GM12872 (cell line): Measurements from ENCODE around the gene ACTBL2.

ENCODE experiments used
- TF ChIP-seq, protein P1 (sequence below): IDR thresholded peaks from 3 replicates; pipeline ENCODE4 v1.5.1; 2011; ENCODE audit warnings: low read depth, mild to moderate bottlenecking, low read length, moderate library complexity; ENCODE audit not compliant: insufficient read depth

ACTBL2 gene

DNA sequence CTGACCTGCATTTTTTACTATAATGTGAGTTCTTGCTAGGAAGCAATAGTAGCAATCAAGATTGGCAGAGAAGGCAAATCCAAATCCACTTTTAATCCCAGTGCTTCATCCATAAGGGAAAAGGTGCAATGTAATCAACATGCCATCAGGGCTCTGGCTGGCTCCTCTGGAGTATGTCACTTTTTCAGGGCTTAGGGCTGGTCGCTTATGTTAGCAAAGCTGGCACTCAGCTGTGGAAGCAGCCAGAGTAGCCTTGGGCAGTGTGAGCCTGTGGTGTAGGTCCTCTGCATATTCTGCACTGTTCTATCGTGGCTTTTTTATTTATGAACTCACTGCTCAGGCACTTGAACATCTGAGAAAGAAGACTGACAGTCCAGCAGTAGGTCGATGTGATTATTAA is 16.1 kb downstream of the ACTBL2 start:
- TF ChIP-seq, protein P1, sequence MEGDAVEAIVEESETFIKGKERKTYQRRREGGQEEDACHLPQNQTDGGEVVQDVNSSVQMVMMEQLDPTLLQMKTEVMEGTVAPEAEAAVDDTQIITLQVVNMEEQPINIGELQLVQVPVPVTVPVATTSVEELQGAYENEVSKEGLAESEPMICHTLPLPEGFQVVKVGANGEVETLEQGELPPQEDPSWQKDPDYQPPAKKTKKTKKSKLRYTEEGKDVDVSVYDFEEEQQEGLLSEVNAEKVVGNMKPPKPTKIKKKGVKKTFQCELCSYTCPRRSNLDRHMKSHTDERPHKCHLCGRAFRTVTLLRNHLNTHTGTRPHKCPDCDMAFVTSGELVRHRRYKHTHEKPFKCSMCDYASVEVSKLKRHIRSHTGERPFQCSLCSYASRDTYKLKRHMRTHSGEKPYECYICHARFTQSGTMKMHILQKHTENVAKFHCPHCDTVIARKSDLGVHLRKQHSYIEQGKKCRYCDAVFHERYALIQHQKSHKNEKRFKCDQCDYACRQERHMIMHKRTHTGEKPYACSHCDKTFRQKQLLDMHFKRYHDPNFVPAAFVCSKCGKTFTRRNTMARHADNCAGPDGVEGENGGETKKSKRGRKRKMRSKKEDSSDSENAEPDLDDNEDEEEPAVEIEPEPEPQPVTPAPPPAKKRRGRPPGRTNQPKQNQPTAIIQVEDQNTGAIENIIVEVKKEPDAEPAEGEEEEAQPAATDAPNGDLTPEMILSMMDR = no peak

DNA sequence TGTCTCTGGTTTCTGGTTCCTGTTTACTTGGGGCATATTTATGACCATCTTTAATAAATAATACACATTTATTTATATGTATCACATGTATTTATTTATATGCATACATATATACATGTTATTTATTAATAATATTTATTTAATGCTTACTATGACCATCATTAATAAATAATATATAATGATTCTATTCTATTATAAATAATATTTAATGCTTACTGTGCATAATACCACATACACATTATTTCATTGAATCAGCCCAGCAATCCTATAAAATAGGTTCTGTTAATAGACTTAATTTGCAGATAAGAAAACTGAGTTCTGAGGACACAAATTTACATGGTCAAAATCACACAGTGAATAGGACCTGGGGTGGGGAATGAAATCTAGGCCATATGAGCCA is 24.2 kb downstream of the ACTBL2 start:
- TF ChIP-seq, protein P1 = no peak

DNA sequence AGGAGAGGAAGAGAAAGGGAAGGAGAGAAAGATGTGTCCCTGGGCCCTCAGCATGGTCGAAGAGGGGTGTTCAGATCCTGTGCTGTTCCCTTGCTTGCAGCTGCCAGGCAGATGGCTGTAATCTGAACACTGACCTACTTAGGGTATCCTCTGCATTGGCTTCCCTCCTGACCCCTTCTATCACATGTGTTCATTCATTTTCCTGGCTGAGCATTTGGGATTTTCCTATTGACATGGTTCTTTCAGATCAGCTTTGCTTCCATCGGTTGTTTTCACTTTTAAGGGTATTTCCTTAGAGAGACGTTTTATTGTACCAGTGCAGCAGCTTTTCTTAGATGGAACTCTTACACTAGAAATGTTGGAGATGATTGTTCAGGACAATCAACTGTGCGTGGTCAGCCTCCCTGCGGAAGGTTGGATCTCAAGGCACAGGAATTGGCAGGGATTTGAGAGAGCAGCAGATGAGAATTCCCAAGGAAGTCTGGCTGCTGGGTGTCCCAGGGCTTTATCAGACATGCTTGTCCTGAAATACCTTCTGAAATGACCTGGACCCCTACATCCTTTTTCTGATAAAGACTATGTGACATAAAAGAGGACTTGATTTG is 26.0 kb downstream of the ACTBL2 start:
- TF ChIP-seq, protein P1 = no peak

DNA sequence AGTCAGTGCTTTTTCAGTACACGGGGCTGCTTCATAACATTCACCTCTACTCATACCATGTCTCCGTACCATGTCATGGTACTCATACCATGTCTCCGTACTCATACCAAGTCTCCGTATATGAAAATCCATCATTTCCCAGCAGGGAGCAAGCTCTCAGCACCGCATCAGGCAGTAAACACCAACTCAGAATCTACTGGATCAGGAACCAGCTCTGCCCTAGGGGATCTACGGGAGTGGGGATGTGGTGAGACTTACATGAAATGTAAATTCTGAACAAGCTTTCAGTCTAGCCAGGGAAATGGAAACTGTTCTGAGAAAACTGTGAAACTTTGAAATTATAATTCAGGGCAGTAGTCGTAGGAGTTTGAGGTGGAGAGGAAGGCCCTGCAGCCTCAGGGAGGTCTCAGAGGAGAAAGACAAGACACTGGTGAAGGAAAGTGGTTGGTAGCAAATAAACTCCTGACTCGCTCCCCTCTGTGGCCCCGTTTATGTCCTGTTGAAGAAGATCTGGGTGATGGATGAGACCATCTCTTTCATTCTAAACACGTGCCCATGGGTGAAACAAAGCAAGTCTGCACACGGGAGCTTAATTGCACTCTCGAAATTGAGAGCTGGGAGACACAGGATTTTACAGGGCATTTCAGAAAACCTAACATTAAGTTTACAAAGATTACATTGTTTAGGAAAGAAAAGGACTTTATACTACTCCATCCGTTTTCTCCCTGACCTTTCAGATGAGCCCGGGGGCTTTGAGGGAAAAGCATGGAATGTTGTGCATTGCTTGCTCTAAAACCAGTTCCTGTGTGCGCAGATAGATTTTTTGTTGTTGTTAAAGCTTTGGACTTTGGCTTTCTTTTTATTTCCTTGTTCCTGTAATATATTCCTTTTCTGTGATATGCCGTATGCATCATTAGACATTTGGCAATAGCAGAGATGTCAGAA is 26.8 kb downstream of the ACTBL2 start:
- TF ChIP-seq, protein P1 = no peak

DNA sequence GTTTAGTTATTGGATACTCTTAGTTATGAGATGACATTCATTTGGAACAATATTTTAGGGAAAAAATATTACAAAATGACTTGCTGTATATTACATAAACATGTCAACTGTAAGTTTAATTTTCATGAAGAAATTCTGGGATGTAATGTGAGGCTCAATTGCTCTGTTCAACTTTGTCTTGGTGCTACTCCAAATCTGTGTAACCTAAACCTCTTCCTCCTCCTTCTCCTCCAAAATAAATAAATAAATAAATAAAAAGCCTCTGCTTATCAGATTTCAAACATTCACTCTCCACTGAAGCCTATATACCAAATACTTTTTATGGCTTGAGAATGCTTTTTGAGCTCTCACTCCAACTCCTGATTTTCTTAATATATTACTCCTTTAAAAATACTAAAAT is 27.7 kb downstream of the ACTBL2 start:
- TF ChIP-seq, protein P1 = no peak

DNA sequence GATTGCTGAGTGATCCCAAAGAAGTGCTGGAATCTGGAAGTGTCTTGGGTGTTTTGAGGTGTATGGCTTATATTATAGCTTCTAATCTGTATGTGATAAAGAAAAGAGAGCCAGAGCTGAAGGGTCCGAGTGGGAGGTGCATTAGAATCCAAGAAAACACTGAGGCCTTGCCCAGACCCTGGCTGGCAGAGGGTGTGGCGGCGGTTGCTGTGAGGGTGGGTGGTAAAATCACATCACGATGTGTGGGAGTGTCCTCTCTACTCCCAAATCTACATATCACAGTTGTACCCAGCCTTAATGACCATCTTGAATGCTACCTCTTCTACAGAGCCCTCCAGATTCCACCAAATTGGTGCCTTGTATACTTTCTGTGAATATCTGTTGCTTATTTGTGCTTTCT is 28.9 kb downstream of the ACTBL2 start:
- TF ChIP-seq, protein P1 = no peak

DNA sequence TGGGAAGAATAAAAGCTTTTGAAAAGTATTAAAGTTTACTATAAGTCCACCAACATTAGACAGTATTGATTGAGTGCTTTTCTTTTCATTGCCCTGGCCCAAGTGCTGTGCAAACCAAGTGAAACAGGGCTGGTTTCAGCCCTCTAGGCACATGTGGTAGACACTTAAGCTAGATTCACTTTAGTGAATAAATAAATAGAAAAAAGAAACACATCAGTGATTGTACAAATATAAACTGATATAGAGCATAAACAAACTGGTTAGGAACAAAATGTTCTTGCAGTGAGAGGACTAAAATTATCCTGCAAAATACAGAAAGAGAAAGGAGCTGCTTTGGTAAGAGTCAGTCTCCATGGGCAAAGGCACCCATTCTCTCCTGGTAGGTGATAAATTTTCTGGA is 29.7 kb downstream of the ACTBL2 start:
- TF ChIP-seq, protein P1 = no peak
